A673 (cell line): ENCODE measurements around the gene NPAS4. TPM values are rescaled to one million over a fixed set of nuclear protein-coding genes. Genes with fewer than 3 reads are reported as not detected.

Experiments used
- BruUV-seq: library from RNA; stranded (reverse); fragments of 400-500 nt; replicated peaks from 2 replicates; lab custom pipeline; 2021; lab: Mats Ljungman, UMichigan
- CTCF ChIA-PET: fragments of 300-600 bp; sonication (Branson Sonifier 250); formaldehyde crosslinking; loops from one replicate; lab custom pipeline; 2022; ENCODE audit warnings: antibody characterized with exemption; lab: Charles Lee
- POLR2A ChIA-PET: fragments of 300-600 bp; sonication (Branson Sonifier 250); formaldehyde crosslinking; loops from one replicate; lab custom pipeline; 2022; ENCODE audit warnings: antibody characterized with exemption; ENCODE audit not compliant: low non-redundant PET; lab: Charles Lee
- DNase-seq: peaks from one replicate; pipeline ENCODE4 v3.0.0-alpha.2; 2015; ENCODE audit warnings: low spot score
- H3K27ac ChIP-seq: fragments of 200-600 bp; sonication (generic); 2 replicates; pipeline ENCODE4 v1.5.1; 2016; ENCODE audit warnings: mixed run types, low read depth, mild to moderate bottlenecking, mixed read lengths, antibody characterized with exemption, low read length; ENCODE audit not compliant: poor library complexity, severe bottlenecking
- H3K27me3 ChIP-seq: fragments of 200-600 bp; sonication (generic); replicated peaks from 2 replicates; pipeline ENCODE4 v1.6.1; 2017; ENCODE audit warnings: mixed run types, low read depth, mild to moderate bottlenecking, mixed read lengths, antibody characterized with exemption, low read length; ENCODE audit not compliant: insufficient read depth, poor library complexity
- H3K36me3 ChIP-seq: fragments of 200-600 bp; sonication (generic); 2 replicates; pipeline ENCODE4 v1.6.1; 2016; ENCODE audit warnings: mixed run types, mild to moderate bottlenecking, mixed read lengths, antibody characterized with exemption, low read length; ENCODE audit not compliant: insufficient read depth, poor library complexity, severe bottlenecking
- H3K4me1 ChIP-seq: fragments of 200-600 bp; sonication (generic); 2 replicates; pipeline ENCODE4 v1.6.1; 2017; ENCODE audit warnings: mixed run types, mild to moderate bottlenecking, mixed read lengths, antibody characterized with exemption, low read length; ENCODE audit not compliant: insufficient read depth, poor library complexity, severe bottlenecking
- H3K4me3 ChIP-seq: fragments of 200-600 bp; sonication (generic); 2 replicates; pipeline ENCODE4 v1.5.1; 2016; ENCODE audit warnings: low read depth, mixed run types, mild to moderate bottlenecking, mixed read lengths, low read length; ENCODE audit not compliant: poor library complexity, severe bottlenecking
- H3K9me3 ChIP-seq: fragments of 200-600 bp; sonication (generic); 2 replicates; pipeline ENCODE4 v1.6.1; 2016; ENCODE audit warnings: mixed run types, low read depth, mild to moderate bottlenecking, mixed read lengths, antibody characterized with exemption, low read length; ENCODE audit not compliant: poor library complexity, severe bottlenecking
- EZH2 ChIP-seq: fragments of 200-600 bp; sonication (generic); IDR thresholded peaks from 2 replicates; pipeline ENCODE4 v1.6.1; 2017; ENCODE audit warnings: borderline replicate concordance, low read depth, mild to moderate bottlenecking, mixed read lengths, antibody characterized with exemption, low read length; ENCODE audit not compliant: poor library complexity, severe bottlenecking
- intact Hi-C: fragments of 100-400 bp; cut with micrococcal nuclease; formaldehyde crosslinking; loops from one replicate; pipeline ENCODE4 v1.10.0; 2022; ENCODE audit not compliant: unreplicated experiment
- total RNA-seq: library from RNA; stranded (reverse); gene quantifications from 2 replicates; pipeline ENCODE4 v1.2.3, GENCODE V29; 2021
- TF ChIP-seq, protein P1 (sequence below): fragments of 300-800, 200-600 bp; sonication (generic); conservative IDR thresholded peaks from 2 replicates; pipeline ENCODE4 v1.5.1; 2017; ENCODE audit warnings: low read depth, mild to moderate bottlenecking, antibody characterized with exemption, low read length, moderate library complexity, mixed read lengths

Gene NPAS4
- total RNA-seq, 1 experiment from 2014 or later = not detected

DNA sequence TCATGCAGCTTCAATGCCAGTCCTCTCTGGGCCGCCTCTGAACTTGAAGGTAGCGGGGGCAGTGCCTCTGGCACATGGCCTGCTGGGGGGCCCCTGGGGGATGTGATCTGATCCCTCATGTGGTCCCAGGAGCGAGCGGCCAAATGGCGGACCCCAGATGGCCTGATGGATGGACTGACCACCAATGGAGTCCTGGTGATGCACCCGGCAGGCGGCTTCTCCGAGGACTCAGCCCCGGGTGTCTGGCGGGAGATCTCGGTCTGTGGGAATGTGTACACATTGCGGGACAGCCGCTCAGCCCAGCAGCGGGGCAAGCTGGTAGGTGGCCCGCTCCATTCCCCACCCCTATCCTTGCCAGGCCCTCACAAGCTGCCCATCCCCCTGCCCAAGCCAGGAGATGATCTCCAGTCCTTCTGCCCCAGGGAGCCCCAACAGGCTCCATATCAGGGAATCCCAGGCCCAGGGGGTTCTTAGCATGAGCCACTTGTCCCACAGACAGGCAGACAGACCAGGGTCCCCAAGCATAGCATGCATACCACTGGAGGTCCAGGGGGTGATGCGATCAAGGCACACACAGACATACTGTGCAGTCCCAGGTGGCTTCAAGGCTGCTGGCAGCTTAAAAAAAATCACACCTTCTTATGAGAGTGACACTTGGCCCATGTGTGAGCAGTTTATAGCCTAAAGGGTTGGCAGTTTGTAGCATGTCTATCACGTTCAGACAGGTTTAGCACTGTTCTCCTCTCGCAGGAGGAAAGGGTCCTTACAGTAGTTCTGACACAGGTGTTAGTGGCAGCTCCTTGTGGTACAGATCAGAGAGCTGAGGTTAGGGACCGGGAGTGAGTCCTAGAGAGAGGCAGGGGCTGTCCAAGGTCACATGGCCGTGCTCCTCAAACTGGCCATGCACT lies 53.0 kb downstream of the NPAS4 start:
- DNase-seq = no peak
- intact Hi-C loops = no loop called here
- CTCF ChIA-PET = no interaction called here
- H3K4me3 ChIP-seq = no peak overlapping the region
- no peak overlapping the region for H3K27ac ChIP-seq
- no TSS peak for BruUV-seq
- H3K4me1 ChIP-seq = no peaks in the 10 kb centered on the region
- H3K27me3 ChIP-seq = no peaks in the 10 kb centered on the region
- no peak for TF ChIP-seq EZH2
- TF ChIP-seq, protein P1, sequence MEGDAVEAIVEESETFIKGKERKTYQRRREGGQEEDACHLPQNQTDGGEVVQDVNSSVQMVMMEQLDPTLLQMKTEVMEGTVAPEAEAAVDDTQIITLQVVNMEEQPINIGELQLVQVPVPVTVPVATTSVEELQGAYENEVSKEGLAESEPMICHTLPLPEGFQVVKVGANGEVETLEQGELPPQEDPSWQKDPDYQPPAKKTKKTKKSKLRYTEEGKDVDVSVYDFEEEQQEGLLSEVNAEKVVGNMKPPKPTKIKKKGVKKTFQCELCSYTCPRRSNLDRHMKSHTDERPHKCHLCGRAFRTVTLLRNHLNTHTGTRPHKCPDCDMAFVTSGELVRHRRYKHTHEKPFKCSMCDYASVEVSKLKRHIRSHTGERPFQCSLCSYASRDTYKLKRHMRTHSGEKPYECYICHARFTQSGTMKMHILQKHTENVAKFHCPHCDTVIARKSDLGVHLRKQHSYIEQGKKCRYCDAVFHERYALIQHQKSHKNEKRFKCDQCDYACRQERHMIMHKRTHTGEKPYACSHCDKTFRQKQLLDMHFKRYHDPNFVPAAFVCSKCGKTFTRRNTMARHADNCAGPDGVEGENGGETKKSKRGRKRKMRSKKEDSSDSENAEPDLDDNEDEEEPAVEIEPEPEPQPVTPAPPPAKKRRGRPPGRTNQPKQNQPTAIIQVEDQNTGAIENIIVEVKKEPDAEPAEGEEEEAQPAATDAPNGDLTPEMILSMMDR = no peak
- H3K9me3 ChIP-seq = no peaks in the 10 kb centered on the region
- POLR2A ChIA-PET = no interaction called here
- H3K36me3 ChIP-seq = peaks cover 17% of the 10 kb centered on the region

DNA sequence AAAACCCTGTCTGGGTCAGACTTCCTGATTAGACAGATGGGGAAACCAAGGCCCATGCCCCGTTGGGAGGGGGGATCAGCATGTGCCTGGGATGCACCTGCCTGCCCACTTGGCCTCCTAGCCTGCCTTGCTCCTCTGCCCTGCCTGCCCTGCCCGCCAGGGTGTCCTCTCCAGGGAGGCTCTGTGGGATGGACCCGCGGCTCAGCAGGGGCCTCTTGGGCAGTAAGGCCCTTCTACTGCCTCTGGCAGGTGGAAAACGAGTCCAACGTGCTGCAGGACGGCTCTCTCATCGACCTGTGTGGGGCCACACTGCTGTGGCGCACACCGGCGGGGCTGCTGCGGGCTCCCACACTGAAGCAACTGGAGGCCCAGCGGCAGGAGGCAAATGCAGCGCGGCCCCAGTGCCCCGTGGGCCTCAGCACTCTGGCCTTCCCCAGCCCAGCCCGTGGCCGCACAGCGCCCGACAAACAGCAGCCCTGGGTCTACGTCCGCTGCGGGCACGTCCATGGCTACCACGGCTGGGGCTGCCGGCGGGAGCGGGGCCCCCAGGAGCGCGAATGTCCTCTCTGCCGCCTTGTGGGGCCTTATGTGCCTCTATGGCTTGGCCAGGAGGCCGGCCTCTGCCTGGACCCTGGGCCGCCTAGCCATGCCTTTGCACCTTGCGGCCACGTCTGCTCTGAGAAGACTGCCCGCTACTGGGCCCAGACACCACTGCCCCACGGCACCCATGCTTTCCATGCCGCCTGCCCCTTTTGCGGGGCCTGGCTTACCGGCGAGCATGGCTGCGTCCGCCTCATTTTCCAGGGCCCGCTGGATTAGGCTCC lies 54.7 kb downstream of the NPAS4 start:
- ChIA-PET CTCF (no interaction called here), POLR2A (no interaction called here)
- peaks cover 17% of the 10 kb centered on the region for H3K36me3 ChIP-seq
- no peaks in the 10 kb centered on the region for H3K27me3 ChIP-seq
- intact Hi-C loops = no loop called here
- DNase-seq = no peak
- no peak overlapping the region for H3K4me3 ChIP-seq
- H3K4me1 ChIP-seq = no peaks in the 10 kb centered on the region
- H3K27ac ChIP-seq = no peak overlapping the region
- TF ChIP-seq, protein P1 = no peak
- TF ChIP-seq EZH2 = no peak
- no peaks in the 10 kb centered on the region for H3K9me3 ChIP-seq
- BruUV-seq = no TSS peak

Other genes starting within 250 kb of the NPAS4 start
- 94.3 and 97.4 TPM in 2 replicates for gene KLC2, start 163.3 kb upstream of the NPAS4 start, total RNA-seq
- 171 and 186 TPM in 2 replicates for gene RAB1B, start 152.4 kb upstream of the NPAS4 start, total RNA-seq
- gene CNIH2, start 142.9 kb upstream of the NPAS4 start, total RNA-seq = 11.6 and 13.7 TPM in 2 replicates
- gene YIF1A, start 131.9 kb upstream of the NPAS4 start, total RNA-seq = 125 and 128 TPM in 2 replicates
- gene TMEM151A, start 129.1 kb upstream of the NPAS4 start, total RNA-seq = 1.5 and 1.7 TPM in 2 replicates
- 97.8 and 111 TPM in 2 replicates for gene CD248, start 104.0 kb upstream of the NPAS4 start, total RNA-seq
- gene RIN1, start 84.6 kb upstream of the NPAS4 start, total RNA-seq = 4.9 and 6.4 TPM in 2 replicates
- gene BRMS1, start 75.9 kb upstream of the NPAS4 start, total RNA-seq = 76.8 and 93.5 TPM in 2 replicates
- 47.1 and 53.6 TPM in 2 replicates for gene B4GAT1, start 73.4 kb upstream of the NPAS4 start, total RNA-seq
- gene SLC29A2, start 49.3 kb upstream of the NPAS4 start, total RNA-seq = 60.4 and 62.4 TPM in 2 replicates
- 96.5 and 97.9 TPM in 2 replicates for gene MRPL11, start 17.8 kb downstream of the NPAS4 start, total RNA-seq
- 15.4 and 18.5 TPM in 2 replicates for gene PELI3, start 45.9 kb downstream of the NPAS4 start, total RNA-seq
- 83.3 and 93.3 TPM in 2 replicates for gene DPP3, start 59.4 kb downstream of the NPAS4 start, total RNA-seq
- 40.5 and 48.4 TPM in 2 replicates for gene BBS1, start 89.6 kb downstream of the NPAS4 start, total RNA-seq
- gene ZDHHC24, start 125.0 kb downstream of the NPAS4 start, total RNA-seq = 9.7 and 12.2 TPM in 2 replicates
- gene ACTN3, start 125.9 kb downstream of the NPAS4 start, total RNA-seq = not detected in 2 replicates
- 3.7 and 6.9 TPM in 2 replicates for gene CTSF, start 147.6 kb downstream of the NPAS4 start, total RNA-seq
- gene CCDC87, start 172.0 kb downstream of the NPAS4 start, total RNA-seq = 0.90 and 1.1 TPM in 2 replicates
- 43.8 and 56.8 TPM in 2 replicates for gene CCS, start 172.2 kb downstream of the NPAS4 start, total RNA-seq
- gene RBM14, start 195.6 kb downstream of the NPAS4 start, total RNA-seq = 152 and 162 TPM in 2 replicates
- gene RBM4, start 217.7 kb downstream of the NPAS4 start, total RNA-seq = 238 and 245 TPM in 2 replicates